NCI-H128 (cell line): ENCODE results near the gene HMGCL.
"Not testable (repeated sequence)": the region's sequence is repeated elsewhere in the genome, so short reads cannot be mapped to it uniquely, and the experiment has no call there.

ENCODE experiments used
- DNase-seq: peaks from one replicate; lab custom pipeline; 2025; ENCODE audit not compliant: unreplicated experiment; lab: John Stamatoyannopoulos, UW

Gene HMGCL

GRCh38 chr1:23799570-23800399 is 25.4 kb downstream of the HMGCL start:
- DNase-seq, result no peak

GRCh38 chr1:23799255-23799569 is 26.0 kb downstream of the HMGCL start:
- no peak for DNase-seq

- DNase-seq, result no peak
Observed at GRCh38 chr1:23798662-23799142, 26.5 kb downstream of the HMGCL start.

GRCh38 chr1:23797478-23798448 is 27.5 kb downstream of the HMGCL start:
- DNase-seq, result no peak

GRCh38 chr1:23796466-23797271 is 28.6 kb downstream of the HMGCL start:
- no peak for DNase-seq

GRCh38 chr1:23795676-23796465 is 29.4 kb downstream of the HMGCL start:
- DNase-seq, result no peak

- DNase-seq, result not testable (repeated sequence)
Observed at GRCh38 chr1:23794732-23795182, 30.5 kb downstream of the HMGCL start.

- DNase-seq, result no peak
Observed at GRCh38 chr1:23793861-23794731, 31.1 kb downstream of the HMGCL start.

GRCh38 chr1:23793018-23793781 is 32.0 kb downstream of the HMGCL start:
- no peak for DNase-seq

GRCh38 chr1:23792151-23792945 is 32.9 kb downstream of the HMGCL start:
- DNase-seq, result no peak

GRCh38 chr1:23791516-23792047 is 33.6 kb downstream of the HMGCL start:
- DNase-seq, result no peak

GRCh38 chr1:23790696-23791515 is 34.3 kb downstream of the HMGCL start, which contains the start of gene LYPLA2:
Gene LYPLA2, plus strand, starts transcription at chr1:23791145. Its CDS starts 1,538 bp downstream, at chr1:23792683.
- DNase-seq, result peak; percentile 89

- DNase-seq, result no peak
Observed at GRCh38 chr1:23788695-23789094, 36.5 kb downstream of the HMGCL start.

- no peak for DNase-seq
Observed at GRCh38 chr1:23787701-23788100, 37.5 kb downstream of the HMGCL start.

- DNase-seq, result no peak
Observed at GRCh38 chr1:23784846-23785245, 40.4 kb downstream of the HMGCL start.

GRCh38 chr1:23783141-23783540 is 42.1 kb downstream of the HMGCL start:
- DNase-seq, result not testable (repeated sequence)
